HG02623 (cell line): ENCODE results near the gene TBX6.
"Not testable (repeated sequence)": the region's sequence is repeated elsewhere in the genome, so short reads cannot be mapped to it uniquely, and the experiment has no call there.

ENCODE experiments used
- ATAC-seq: cut with Tn5 transposase; IDR thresholded peaks from one replicate; pipeline ENCODE4 v1.9.1; 2021; ENCODE audit warnings: moderate library complexity; ENCODE audit not compliant: unreplicated experiment

TBX6 gene

GRCh38 chr16:30091474-30092372, at the start of gene TBX6:
Gene TBX6 (minus strand): TSS chr16:30091924. CDS start chr16:30091193, 731 bp downstream.
- ATAC-seq = peak; percentile 56

GRCh38 chr16:30139583-30140481, 48.1 kb upstream of the TBX6 start:
- no peak for ATAC-seq

GRCh38 chr16:30137897-30138296, 46.2 kb upstream of the TBX6 start:
- no peak for ATAC-seq

- ATAC-seq = no peak
Measured at GRCh38 chr16:30136971-30137605, 45.4 kb upstream of the TBX6 start.

- ATAC-seq = no peak
Measured at GRCh38 chr16:30132591-30132990, 40.9 kb upstream of the TBX6 start.

- ATAC-seq = no peak
Measured at GRCh38 chr16:30131869-30132475, 40.2 kb upstream of the TBX6 start.

- ATAC-seq = no peak
Measured at GRCh38 chr16:30127993-30128392, 36.3 kb upstream of the TBX6 start.

- not testable (repeated sequence) for ATAC-seq
Measured at GRCh38 chr16:30125690-30126089, 34.0 kb upstream of the TBX6 start.

GRCh38 chr16:30124985-30125379, 33.3 kb upstream of the TBX6 start:
- ATAC-seq = no peak

- ATAC-seq = no peak
Measured at GRCh38 chr16:30122604-30123160, 31.0 kb upstream of the TBX6 start.

GRCh38 chr16:30121741-30122571, 30.2 kb upstream of the TBX6 start:
- ATAC-seq = no peak

- no peak for ATAC-seq
Measured at GRCh38 chr16:30120340-30121105, 28.8 kb upstream of the TBX6 start.

GRCh38 chr16:30119428-30119827, 27.7 kb upstream of the TBX6 start:
- no peak for ATAC-seq

GRCh38 chr16:30117768-30118167, 26.0 kb upstream of the TBX6 start:
- ATAC-seq = no peak

GRCh38 chr16:30116291-30117207, 24.8 kb upstream of the TBX6 start:
- no peak for ATAC-seq

- ATAC-seq = no peak
Measured at GRCh38 chr16:30115238-30115637, 23.5 kb upstream of the TBX6 start.

GRCh38 chr16:30114833-30115232, 23.1 kb upstream of the TBX6 start:
- not testable (repeated sequence) for ATAC-seq

GRCh38 chr16:30114411-30114810, 22.7 kb upstream of the TBX6 start:
- ATAC-seq = no peak
